NCI-H1048 (cell line): Measurements from ENCODE around the gene UCP2.

ENCODE experiments used
- DNase-seq: peaks from one replicate; lab custom pipeline; 2025; lab: John Stamatoyannopoulos, UW

UCP2 gene

DNA sequence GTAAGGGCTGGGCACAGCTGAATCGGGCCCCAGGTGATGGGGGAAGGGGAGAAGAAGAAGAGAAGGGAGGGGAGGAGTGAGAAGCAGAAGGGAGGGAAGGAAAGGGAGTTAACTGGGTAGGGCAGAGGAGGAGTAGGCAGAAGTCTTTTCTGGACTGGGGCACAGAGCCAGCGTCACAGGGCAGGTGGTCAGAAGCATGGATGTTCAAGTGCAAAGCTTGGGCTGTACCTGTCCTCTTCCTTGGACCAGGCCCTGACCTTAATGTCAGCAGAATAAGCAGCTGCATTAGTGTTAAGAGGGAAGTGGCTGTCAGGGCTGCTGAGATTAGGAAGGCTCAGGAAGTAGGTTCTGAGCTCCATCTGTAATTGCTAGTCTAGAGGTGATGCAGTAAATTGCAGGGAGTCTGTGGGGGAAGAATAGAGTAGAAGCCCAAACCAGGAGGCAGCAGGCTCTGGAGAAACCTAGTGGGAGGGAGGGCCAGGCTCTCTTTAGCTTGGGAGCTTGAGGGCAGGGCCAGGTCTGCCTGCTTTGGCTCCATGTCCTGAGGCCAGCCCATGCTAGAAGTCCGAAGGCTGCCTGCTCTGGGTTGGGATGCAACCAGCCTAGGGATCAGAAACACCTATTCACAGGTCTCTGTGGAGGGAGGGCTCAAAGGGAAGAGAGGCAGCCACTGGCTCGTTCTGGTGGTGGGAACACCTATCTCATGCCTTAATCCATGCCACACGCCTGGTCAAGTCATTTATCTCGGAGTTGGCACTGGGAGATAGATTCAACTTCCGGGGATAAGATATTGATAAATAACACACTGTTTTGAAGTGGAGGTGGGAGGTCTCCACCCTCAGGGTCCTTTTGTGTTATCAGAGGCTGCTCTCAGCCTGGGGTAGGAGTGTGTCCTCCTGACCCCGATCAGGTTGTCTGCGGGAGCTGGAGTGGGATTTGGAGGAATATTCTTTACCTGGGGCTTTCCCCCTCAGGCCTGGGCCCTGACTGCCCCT, 28.0 kb upstream of the UCP2 start:
- no peak for DNase-seq

DNA sequence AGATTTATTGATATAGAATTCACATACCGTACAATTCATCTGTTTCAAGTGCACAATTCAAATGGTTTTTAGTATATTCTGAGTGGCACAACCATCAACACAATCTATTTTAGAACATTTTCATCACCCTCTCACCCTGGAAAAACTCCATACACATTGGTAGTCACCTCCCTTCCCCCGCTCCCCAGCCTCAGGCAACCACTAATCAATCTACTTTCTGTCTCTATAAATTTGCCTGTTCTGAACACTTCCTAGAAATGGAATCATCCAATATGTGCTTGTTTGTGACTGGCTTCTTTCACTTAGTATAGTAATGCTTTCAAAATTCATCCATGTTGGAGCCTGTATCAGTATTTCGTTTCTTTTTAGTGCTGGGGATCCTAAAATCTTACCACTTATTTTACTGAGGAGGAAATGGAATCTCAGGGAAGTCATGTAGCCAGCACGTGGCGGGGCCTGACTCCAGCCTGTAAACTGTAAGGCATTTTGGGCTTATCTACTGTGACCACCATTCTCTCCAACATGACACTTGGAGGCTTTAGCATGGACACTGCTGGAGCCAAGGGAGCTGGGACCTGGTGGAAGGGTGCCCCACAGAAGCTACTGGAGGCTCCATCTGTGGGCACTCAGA, 27.1 kb upstream of the UCP2 start:
- no peak for DNase-seq

DNA sequence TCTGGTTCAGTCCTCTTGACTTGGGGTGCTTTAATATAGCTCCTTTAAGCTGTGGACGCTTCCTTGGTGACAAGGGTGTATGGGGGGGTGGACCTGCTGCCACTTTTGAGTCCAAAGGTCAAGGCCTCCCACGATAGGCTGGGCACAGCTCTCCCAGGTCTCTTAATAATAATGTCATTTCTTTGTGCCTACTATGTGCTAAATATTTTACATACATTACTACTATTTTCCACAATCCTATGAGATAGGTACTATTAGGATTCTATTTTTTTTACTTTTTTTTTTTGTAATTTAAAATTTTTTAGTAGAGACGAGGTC, 26.5 kb upstream of the UCP2 start:
- DNase-seq: no peak

- no peak for DNase-seq
Measured at GRCh38 chr11:74008373-74009229, 26.0 kb upstream of the UCP2 start, which contains the start of gene UCP3. TSS of gene UCP3 (minus strand) at chr11:74009085. CDS start at chr11:74007042, 2,043 bp downstream.

DNA sequence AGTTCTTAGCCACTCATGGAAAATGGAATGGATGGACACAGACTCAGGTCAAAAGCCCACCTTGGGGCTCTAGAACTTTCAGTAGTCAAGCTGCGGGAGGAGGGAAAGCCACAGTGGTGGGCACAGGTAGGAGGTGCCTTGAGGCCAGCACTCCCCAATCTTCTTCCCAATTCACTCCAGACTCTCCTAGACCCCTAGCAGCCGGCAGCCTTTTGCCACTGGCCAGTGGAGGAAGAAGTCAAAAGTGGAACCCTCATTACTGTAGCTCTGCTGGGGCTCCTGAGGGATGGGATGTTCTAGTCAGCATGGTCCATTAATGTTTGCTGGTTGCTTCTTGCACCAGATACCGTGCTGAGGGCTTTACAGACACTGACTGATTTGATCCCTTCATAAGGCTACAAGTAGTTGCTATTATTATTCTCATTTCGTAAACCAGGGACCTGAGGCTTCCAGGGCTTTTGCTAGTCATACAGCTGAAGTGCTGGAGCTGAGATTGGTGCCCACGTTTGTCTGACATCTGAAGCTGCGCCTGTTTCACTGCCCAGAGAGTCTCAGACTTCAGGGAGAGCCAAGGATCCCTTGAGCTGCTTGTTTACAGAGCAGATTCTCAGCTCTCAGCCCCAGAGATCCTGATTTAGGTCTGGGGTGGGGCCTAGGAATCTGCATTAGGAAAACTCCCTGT, 25.2 kb upstream of the UCP2 start:
- DNase-seq: no peak

DNA sequence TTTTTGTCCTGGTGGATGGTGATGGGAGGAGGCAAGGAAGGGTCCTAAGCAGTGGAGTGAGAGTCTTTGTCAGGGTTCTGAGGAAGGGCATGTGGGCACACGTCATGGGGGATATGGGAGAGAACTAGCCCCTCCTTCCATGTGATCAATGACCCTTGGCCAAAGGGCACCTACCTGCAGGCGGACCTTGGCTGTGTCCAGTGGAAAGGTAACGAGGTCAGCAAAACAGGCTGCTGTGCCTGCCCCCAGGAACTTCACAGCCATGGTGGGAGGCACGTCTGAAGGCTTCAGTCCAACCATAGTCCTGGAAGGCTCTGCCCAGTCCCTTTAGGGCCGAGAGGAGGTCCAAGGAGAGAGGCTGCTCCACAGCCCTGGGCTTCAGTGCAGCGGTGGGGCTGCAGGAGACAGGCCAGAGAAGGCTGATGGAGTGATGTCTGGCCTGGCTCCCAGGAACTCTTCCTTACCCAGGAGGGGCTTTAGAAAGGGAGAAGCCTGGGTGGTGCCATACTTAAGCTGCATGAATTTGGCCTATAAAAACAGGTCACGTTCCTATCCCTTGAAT, 24.2 kb upstream of the UCP2 start:
- DNase-seq: no peak

- DNase-seq: no peak
Measured at GRCh38 chr11:74005721-74006517, 23.3 kb upstream of the UCP2 start.

DNA sequence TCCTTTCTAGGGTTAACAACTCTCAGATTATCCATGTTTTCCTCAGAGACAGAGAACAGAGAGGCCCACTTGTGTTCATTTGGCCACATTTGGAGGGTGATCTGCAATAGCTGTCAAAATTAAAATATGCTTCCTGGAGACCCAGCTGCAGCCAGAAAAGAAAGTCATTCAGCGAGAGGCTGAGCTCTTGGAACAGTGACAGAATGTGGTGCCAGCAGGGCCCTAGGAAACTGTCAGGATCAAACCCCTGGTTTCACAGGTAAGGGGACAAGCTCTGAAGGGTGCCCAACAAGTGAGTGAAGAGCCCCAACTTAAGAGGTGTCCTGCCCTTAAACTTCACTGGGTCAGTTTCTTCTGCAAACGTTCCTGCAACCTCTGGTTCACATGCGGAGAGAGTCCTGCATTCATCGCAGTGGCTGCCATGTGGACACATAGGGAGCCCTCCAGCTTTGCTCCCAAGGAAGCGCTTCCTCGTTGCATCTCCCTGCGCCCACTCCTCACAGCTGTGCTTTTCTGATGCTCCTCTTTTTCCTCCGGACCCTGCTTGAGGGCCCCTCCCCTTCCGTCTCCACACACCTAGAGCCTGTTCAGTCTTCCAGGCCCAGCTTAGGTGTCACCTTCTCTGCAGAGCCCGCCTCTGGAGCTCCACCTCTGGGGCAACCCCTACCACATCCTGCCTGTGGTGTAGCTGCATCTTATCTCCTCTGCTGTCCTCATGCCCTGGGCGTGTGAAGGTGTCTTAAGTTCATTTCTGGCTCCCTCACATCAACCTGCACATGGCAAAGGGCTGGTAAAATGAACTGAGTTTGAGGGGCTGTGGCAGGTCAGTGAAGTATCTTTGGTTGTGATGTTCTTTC, 22.3 kb upstream of the UCP2 start:
- DNase-seq: no peak

DNA sequence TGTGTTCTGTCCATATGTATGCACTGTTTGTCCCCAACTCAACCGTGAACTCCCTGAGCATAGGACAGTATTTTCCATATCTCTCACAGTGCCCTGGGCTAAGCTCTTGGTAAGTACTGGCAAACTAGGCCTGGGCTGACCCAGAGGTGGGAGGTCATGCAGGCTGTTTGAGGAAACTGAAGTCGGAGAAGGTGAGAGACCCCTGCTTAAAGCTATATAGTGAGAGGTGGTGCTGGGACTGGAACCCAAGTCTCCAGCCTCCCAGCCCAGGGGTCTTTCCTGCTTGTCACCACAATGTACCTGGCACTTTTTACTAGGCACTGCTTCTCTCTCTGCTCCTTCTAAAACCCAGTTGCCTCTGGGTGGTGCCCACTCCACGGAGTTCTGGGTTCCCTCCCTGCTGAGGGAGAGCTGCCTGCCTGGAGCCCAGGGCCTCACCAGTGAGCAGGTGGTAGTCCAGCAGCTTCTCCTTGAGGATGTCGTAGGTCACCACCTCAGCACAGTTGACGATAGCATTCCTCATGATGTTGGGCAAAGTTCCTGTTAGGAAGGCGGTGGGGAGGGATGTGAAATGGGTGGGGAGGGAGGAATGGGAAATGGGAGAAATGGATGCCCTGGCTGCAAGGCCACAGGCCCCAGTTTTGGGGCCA, 21.5 kb upstream of the UCP2 start:
- no peak for DNase-seq

GRCh38 chr11:74002832-74003231, 20.2 kb upstream of the UCP2 start:
- DNase-seq: no peak

- no peak for DNase-seq
Measured at GRCh38 chr11:74001822-74002286, 19.2 kb upstream of the UCP2 start.

GRCh38 chr11:74000307-74001133, 17.9 kb upstream of the UCP2 start:
- no peak for DNase-seq

DNA sequence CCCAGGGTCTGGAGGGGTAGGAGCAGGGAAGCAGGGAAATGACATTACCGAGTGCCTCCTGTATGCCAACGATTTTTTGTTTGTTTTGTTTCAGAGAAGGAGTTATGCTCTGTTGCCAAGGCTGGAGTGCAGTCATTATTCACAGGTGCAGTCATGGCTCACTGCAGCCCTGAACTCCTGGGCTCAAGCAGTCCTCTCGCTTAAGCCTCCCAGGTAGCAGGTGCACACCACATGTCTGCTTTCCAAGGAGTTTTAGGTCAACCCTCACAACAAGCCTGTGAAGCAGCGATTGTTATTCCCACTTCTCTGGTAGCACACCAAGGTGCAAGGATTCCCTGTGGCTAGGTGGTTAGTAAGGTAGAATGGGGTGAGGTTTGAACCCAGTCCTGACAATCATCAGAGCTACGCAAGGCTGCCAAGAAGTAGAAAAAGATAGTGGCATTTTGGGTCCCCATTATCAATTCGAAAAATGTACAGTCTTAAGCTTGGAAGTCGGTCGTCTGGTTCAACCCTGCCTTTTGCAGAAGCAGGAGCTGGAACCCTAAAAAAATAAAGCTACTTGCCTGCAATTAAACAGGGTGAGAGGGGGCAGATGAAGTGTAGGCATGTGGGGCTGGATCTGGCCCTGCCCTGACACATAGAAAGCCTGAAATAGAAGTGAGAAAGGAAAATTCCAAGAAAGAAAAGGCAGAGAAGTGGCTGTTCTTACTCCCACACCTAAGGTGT, 17.1 kb upstream of the UCP2 start:
- no peak for DNase-seq

DNA sequence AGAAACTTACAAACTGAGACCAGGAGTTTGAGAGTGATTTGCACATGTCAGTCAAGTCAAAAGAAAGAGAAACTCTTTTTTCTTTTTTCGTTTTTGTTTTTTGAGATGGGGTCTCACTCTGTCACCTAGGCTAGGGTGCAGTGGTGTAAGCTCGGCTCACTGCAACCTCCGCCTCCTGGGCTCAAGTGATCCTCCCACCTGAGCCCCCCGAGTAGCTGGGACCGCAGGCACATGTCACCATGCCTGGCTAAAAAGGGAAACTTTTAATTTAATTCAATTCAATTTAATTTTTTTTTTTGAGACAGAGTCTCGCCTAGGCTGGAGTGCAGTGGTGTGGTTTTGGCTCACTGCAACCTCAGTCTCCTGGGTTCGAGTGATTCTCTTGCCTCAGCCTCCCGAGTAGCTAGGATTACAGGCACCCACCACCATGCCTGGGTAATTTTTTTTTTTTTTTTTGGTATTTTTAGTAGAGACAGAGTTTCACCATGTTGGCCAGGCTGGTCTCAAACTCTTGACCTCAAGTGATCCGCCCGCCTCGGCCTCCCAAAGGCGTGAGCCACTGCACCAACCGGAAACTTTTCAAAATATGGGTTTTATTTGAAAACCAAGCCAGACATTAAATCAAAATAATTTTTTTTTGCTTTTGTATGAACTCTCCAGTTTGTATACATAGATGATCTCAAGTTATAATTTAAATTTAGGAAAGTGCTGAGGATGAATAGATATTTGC, 16.4 kb upstream of the UCP2 start:
- DNase-seq: no peak

- no peak for DNase-seq
Measured at GRCh38 chr11:73997120-73997770, 14.6 kb upstream of the UCP2 start.

DNA sequence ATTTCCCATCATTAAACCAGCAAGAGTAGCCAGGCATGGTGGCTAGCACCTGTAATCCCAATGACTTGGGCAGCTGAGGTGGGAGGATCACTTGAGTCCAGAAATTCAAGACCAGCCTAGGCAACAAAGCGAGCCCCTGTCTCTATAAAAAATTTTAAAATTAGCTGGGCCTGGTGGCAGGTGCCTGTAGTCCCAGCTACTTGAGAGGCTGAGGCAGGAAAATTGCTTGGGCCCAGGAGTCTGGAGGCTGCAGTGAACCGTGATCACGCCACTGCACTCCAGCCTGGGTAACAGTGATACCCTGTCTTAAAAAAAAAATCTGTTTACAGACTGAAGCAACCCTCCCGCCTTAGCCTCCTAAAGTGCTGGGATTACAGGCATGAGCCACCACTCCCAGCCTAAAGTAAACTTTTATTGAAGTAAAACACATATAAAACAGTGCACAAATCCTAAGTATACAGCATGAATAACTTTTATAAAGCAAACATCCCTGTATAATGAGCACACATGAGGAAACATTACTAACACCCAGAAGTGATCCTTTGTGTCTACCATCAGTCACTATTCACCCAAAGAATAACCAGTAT, 13.6 kb upstream of the UCP2 start:
- DNase-seq: no peak
